Measurements from ENCODE around the gene AP5S1. TPM values are rescaled to one million over a fixed set of nuclear protein-coding genes. Genes with fewer than 3 reads are reported as not detected.
A peak's percentile ranks its signal among the peaks of the same experiment; 100 is the strongest.

AP5S1 gene
- total RNA-seq, 1 donor from 2014 or later: 22.8 TPM

DNA sequence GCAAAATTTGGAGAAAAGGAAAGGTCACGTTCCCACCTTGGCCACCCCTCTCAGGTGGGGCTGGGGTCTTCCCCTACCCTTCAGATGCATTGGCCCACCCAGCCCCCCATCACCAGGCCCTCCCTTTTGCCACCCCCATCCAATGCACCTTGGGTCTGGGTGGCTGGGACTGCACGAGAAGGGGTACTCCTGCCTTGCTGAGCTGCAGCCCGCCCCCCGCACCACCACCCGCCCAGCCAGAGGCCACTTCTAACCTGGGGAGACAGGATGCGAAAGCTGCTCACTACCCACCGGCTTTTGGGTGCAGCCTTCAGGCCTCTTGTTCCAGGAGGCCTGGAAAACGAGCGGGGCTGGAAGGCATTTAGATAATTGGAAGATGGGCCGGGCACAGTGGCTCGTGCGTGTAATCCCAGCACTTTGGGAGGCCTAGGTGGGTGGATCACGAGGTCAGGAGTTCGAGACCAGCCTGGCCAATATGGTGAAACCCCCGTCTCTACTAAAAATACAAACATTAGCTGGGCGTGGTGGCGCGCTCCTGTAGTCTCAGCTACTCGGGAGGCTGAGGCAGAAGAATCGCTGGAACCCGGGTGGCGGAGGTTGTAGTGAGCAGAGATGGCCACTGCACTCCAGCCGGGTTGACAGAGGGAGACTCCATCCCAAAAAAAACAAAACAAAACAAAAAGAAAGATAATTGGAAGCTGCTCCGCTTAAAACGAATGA lies 25.5 kb upstream of the AP5S1 start:
- Mint-ChIP-seq H3K36me3 (ENCODE audit: unreplicated experiment) (peaks cover 17% of the 10 kb centered on the region), H3K4me1 (ENCODE audit: unreplicated experiment) (peaks cover 39% of the 10 kb centered on the region), H3K27ac (ENCODE audit: unreplicated experiment) (peak overlapping the region; percentile 96), H3K4me3 (ENCODE audit: unreplicated experiment) (peak overlapping the region; percentile 94), H3K9me3 (ENCODE audit: unreplicated experiment) (no peaks in the 10 kb centered on the region), H3K27me3 (ENCODE audit: unreplicated experiment) (no peaks in the 10 kb centered on the region)
- TF ChIP-seq, protein P1, sequence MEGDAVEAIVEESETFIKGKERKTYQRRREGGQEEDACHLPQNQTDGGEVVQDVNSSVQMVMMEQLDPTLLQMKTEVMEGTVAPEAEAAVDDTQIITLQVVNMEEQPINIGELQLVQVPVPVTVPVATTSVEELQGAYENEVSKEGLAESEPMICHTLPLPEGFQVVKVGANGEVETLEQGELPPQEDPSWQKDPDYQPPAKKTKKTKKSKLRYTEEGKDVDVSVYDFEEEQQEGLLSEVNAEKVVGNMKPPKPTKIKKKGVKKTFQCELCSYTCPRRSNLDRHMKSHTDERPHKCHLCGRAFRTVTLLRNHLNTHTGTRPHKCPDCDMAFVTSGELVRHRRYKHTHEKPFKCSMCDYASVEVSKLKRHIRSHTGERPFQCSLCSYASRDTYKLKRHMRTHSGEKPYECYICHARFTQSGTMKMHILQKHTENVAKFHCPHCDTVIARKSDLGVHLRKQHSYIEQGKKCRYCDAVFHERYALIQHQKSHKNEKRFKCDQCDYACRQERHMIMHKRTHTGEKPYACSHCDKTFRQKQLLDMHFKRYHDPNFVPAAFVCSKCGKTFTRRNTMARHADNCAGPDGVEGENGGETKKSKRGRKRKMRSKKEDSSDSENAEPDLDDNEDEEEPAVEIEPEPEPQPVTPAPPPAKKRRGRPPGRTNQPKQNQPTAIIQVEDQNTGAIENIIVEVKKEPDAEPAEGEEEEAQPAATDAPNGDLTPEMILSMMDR (IDR thresholded peaks at IDR 0.05): no peak
- DNase-seq (ENCODE audit: extremely low spot score, unreplicated experiment): no peak

DNA sequence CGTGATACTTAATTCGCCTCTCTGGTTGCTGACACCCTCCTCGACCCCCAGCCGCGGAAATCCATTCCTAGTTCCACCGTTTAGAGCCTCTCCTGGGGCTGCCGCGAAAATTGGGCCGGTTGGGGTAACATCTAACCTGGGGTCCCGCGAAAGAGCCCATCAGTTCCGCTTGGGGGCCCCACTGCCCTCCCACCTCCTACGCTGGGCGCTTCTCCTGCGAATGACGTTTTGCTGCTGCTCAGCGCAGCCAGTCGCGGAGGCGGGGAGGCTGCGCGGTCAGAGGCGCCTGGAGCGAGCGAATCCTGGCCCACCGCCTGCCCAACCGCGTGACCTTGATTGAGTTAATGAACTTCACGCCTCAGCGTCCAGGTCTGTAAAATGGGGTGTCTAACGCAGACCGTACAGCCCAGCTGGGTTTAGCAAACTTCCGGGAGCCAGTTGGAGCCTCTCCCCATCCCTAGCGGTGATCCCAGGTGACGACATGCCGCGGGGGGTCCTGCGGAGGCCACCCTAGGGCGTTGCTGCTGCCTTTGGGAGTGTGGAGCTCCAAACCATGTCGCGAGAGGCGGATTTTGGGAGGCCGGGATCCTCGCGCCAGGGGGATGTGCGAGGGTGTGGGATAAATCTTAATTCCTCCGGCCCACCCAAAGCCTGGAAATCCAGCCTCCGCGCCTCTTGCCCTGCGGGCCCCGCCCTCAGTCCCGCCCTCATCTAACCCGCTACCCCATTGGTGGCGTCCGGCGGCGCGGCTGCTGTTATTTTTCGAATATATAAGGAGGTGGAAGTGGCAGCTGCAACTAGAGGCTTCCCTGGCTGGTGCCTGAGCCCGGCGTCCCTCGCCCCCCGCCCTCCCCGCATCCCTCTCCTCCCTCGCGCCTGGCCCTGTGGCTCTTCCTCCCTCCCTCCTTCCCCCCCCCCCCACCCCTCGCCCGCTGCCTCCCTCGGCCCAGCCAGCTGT lies 24.6 kb upstream of the AP5S1 start, which contains the start of gene CDC25B:
Gene CDC25B, plus strand, starts transcription at position 800 of the 958 bp plus-strand sequence. CDS start 222 bp downstream, outside the sequence.
- Mint-ChIP-seq H3K9me3 (ENCODE audit: unreplicated experiment) (no peaks in the 10 kb centered on the region), H3K4me1 (ENCODE audit: unreplicated experiment) (peaks cover 46% of the 10 kb centered on the region), H3K4me3 (ENCODE audit: unreplicated experiment) (peak within 1 kb of the TSS; percentile 94), H3K36me3 (ENCODE audit: unreplicated experiment) (peaks cover 23% of the 10 kb centered on the region), H3K27ac (ENCODE audit: unreplicated experiment) (peak within 1 kb of the TSS; percentile 96), H3K27me3 (ENCODE audit: unreplicated experiment) (no peaks in the 10 kb centered on the region)
- peak; percentile 96 for DNase-seq (ENCODE audit: extremely low spot score, unreplicated experiment)
- TF ChIP-seq, protein P1 (IDR thresholded peaks at IDR 0.05): peak; percentile 52

DNA sequence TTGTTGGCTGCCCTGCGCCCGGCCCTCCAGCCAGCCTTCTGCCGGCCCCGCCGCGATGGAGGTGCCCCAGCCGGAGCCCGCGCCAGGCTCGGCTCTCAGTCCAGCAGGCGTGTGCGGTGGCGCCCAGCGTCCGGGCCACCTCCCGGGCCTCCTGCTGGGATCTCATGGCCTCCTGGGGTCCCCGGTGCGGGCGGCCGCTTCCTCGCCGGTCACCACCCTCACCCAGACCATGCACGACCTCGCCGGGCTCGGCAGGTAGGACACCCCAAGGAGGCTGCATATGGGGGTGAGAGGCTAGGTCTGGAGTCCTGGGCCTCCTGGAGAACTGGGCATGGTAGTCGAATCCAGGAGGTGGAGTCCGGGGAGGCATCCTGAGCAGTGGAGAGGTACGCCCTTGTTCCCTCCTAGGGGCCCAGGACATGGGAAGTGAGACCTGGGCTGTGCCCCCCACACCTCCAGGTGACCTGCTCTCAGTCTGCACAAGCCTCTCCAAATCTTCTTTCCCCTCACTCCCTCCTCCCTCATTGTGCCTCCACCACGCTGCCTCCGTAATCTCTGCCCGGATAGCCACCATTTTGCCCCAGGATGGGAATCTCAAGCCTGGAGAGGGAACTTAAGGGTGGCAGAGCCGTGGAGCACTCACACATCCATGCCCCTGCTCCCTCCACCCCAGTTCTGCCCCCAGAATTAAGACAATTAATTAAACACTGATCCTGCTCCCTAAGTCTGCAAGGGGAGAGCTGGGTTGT lies 23.7 kb upstream of the AP5S1 start:
- peak overlapping the region; percentile 90 for H3K27ac Mint-ChIP-seq (ENCODE audit: unreplicated experiment)
- no peaks in the 10 kb centered on the region for H3K27me3 Mint-ChIP-seq (ENCODE audit: unreplicated experiment)
- no peak for DNase-seq (ENCODE audit: extremely low spot score, unreplicated experiment)
- peaks cover 54% of the 10 kb centered on the region for H3K4me1 Mint-ChIP-seq (ENCODE audit: unreplicated experiment)
- peaks cover 27% of the 10 kb centered on the region for H3K36me3 Mint-ChIP-seq (ENCODE audit: unreplicated experiment)
- H3K9me3 Mint-ChIP-seq (ENCODE audit: unreplicated experiment): no peaks in the 10 kb centered on the region
- TF ChIP-seq, protein P1 (IDR thresholded peaks at IDR 0.05): no peak
- H3K4me3 Mint-ChIP-seq (ENCODE audit: unreplicated experiment): peak overlapping the region; percentile 94

DNA sequence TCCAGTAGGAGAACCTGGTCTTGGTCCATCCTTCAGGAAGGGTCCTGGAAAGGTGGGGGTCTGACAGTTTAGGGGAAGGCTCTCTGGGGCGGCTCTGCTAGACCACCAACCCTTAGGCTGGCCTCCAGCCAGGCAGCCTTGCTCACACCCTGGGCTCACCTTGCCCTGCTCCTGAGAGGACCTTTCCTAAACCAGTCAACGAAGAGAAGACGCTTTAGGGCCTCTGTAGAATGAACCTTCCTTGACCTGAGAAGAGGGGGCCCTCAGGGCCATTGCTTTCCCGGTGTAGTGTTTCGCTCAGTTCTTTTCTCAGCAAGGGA lies 23.2 kb upstream of the AP5S1 start:
- peak overlapping the region; percentile 94 for H3K4me3 Mint-ChIP-seq (ENCODE audit: unreplicated experiment)
- peak overlapping the region; percentile 90 for H3K27ac Mint-ChIP-seq (ENCODE audit: unreplicated experiment)
- H3K36me3 Mint-ChIP-seq (ENCODE audit: unreplicated experiment): peaks cover 32% of the 10 kb centered on the region
- no peaks in the 10 kb centered on the region for H3K9me3 Mint-ChIP-seq (ENCODE audit: unreplicated experiment)
- H3K4me1 Mint-ChIP-seq (ENCODE audit: unreplicated experiment): peaks cover 58% of the 10 kb centered on the region
- TF ChIP-seq, protein P1 (IDR thresholded peaks at IDR 0.05): no peak
- no peaks in the 10 kb centered on the region for H3K27me3 Mint-ChIP-seq (ENCODE audit: unreplicated experiment)
- no peak for DNase-seq (ENCODE audit: extremely low spot score, unreplicated experiment)

Data from osteocyte (in vitro differentiated cells).